GM19023 (cell line): Measurements from ENCODE around the gene IL1RAP.
"Not testable (repeated sequence)": the region's sequence is repeated elsewhere in the genome, so short reads cannot be mapped to it uniquely, and the experiment has no call there.

Source experiments
- ATAC-seq: cut with Tn5 transposase; IDR thresholded peaks from one replicate; pipeline ENCODE4 v1.9.1; 2021; ENCODE audit warnings: mild to moderate bottlenecking, moderate library complexity; ENCODE audit not compliant: unreplicated experiment

IL1RAP gene

DNA sequence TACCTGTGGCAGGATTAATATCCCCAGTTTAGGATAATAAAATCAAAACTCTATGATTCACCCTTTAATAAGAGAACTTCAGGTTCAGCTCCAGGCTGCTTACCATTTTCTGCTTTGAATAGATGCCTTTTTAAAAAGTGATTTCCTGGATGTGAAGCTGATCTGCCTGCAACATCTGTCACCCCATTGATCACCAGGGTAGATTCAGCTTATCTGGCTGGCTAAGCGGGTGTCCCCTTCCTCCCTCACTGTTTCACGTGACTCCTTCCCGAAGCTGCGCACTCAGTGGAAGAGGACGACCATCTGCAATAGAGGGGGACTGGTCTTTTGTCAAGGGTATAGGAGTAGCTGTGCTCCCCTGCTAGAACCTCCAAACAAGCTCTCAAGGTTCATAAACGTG is 128.1 kb downstream of the IL1RAP start:
- ATAC-seq = no peak

DNA sequence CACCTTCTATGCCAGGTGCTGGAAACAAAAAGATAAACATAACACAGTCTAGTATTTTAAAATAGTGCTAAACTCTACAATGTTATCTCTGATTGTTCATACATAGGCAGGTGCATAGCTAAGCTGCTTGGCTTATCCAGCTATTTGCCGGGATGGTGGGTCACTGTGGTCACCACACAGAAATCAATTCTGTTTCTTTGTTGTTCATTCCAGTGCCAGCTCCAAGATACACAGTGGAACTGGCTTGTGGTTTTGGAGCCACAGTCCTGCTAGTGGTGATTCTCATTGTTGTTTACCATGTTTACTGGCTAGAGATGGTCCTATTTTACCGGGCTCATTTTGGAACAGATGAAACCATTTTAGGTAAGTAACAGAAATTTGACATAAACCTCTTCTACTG is 130.2 kb downstream of the IL1RAP start:
- ATAC-seq = no peak

DNA sequence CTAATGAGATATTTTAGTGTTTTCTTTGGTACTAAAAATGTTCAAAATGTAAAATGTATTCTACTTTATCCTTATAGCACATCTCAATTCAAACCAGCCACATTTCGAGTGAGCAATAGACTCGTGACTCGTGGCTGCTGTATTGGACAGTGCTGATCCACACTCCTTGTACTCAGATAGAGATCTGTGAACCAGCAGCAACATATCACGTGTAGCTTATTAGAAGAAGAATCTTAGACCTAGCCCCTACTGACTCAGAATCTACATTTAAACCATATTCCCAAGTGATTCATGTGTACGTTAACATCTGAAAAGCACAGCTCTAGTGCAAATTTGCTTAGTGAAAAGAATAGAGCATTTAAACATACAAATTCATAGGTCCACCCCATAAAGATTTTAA is 130.9 kb downstream of the IL1RAP start:
- ATAC-seq = no peak

DNA sequence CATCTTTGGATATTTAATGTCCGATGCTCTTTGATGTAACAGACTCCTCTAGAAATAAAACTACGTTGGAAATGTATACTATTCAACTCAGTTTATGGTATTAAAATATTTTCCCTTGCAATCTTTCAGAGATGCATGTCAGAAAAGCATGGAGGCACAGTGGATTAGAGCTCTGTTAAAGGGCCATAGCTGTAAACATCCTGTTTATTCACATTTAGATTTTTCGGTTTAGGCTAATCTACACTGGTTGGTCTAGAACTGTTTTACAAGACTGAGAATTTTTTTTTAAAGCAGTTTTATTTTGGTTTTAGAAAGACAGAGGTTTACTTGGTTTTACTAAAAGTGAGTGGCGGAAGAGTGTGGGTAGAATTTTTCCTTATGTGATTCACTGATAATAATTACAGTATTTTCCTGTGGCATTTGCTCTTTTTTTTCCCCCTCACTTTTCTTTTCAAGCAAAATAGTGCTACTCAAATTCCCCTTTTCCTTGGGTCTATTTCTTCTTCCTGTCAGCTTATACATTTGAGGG is 132.1 kb downstream of the IL1RAP start:
- ATAC-seq = no peak

DNA sequence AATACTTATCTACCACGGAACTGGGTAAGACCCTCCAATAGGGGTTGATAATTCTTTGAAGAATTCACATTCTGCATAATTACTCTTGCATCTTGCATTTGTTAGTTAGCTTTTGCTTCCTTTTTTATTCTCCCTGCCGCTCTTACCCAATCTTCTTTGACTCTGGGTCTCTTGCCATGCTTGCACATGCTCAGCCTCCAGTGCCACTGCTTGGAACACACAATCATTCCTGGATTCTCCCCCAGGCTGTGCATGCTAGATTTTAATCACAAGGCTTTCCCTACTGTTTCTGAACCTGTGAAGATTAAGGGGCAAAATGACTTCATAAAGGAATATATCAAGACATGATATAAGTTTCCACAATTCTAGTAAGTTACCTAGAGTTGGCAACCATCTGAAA is 133.1 kb downstream of the IL1RAP start:
- ATAC-seq = no peak

DNA sequence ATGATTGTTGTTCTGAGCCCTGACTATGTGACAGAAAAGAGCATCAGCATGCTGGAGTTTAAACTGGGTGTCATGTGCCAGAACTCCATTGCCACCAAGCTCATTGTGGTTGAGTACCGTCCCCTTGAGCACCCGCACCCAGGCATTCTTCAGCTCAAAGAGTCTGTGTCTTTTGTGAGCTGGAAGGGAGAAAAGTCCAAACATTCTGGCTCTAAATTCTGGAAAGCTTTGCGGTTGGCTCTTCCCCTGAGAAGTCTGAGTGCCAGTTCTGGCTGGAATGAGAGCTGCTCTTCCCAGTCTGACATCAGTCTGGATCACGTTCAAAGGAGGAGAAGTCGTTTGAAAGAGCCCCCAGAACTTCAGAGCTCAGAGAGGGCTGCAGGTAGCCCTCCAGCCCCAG is 142.0 kb downstream of the IL1RAP start:
- ATAC-seq = no peak

DNA sequence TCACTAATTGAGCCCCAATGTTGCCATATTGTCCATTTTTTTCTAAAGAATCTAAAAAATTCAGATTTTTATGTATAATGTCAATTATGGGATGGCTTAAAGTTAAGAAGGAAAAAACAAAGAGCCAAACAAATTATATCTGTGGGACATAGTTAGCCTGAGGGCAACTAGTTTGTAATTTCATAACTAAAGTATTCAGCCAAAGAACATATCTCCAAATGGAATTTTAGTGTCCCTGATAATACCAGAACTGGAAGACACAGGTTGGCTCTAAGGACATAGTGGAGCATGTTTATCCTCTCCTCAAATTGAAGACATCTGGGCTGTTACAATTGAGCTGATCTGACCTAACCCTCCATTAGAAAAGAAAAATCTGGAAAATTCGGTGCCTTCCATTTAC is 144.2 kb downstream of the IL1RAP start:
- no peak for ATAC-seq

DNA sequence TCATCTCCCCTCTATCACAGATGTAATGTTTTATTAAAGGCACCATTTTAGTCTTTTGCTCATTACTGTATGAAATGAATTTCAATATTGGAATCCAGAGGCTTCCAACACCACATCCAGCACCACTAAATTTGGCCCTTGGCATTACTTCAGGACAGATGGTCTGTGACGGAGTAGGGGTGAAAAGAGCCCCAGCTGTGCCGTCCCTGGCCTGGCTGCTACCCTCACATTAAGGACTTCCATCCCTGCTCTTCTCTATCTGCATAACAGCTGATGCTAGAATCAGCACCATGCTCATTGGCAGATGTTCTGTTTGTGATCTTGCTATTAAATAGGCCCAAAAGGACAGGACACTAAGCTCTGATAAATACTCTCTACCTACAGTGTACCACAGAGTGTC is 152.9 kb downstream of the IL1RAP start:
- no peak for ATAC-seq

DNA sequence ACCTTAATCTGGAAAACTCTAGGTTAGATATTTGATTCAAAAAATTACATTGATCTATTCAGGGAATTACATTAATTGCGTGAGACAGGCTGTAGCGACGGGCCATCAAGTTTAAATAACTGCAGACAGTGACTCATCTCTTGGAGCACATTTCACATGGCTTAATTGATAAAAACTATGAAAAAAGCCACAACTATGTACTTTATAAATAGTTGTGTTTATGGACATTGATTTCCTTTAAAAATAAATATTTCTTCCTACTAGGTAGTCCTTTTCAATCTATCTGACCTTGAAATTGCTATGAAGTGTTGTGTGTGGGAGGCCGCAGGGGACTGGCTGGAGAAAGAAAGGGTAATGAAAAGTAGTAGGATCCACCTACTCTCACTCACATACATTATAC is 157.8 kb downstream of the IL1RAP start:
- no peak for ATAC-seq

DNA sequence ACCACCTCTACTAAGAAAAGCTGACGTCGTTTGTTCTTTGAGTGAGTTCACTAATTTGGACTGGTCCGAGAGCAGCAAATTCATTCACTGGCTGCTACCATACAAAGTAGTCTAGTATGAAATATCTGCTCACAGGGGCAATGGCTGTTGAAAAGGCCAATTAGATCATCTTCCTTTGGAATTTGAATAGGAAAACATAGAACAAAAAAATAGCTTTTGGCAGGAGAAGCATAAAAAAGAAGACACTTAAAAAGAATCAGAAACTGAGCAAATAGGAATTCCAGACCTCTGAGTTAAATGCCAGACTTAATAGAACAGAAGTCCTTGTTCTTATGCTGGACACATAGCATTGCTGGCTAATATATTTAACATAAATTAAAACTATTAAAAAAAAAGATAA is 159.3 kb downstream of the IL1RAP start:
- ATAC-seq = no peak

DNA sequence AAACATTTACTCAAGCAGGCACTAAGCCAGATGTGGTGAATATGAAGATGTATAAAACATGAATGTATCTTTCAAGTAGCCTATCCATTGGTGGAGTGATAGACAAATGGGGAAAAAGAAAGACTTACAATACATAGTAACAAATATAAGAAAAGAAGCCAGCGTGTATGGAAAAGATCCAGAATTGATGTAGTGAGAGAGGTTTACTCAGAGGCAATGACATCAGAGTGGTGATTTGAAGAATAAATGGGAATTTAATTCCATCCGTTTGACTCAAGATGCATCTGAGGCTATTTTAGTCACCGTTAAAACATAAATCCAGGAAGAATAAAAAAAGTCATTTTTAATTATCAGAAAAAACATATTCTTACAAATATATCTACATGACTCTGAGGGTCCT is 162.6 kb downstream of the IL1RAP start:
- no peak for ATAC-seq

DNA sequence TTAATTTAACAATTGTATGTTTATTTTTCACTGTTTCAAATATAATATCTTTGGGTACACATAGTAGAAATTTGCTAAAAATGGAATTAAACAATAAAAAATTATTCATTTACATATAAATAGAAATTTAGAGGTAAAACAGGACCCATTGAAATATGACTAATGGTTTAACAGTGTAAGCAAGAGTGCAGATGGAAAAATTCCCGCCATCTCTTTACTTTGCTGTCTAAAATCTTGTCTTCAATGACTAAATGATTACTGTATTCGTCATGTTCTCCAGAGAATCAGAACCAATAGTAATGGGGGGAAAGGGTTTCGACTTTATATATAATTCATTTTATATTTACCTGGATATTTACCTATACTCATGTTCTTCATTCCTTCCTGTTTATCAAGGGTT is 163.1 kb downstream of the IL1RAP start:
- ATAC-seq = no peak

DNA sequence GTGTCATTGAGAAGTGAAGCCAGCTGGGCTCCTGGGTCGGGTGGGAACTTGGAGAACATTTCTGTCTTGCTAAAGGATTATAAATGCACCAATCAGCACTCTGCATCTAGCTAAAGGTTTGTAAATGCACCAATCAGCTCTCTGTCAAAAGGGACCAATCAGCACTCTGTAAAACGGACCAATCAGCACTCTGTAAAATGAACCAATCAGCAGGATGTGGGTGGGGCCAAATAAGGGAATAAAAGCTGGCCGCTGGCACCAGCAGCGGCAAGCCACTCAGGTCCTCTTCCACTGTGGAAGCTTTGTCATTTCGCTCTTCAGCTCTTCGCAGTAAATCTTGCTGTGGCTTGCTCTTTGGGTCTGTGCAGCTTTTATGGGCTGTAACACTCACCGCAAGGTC is 164.0 kb downstream of the IL1RAP start:
- ATAC-seq = not testable (repeated sequence)

DNA sequence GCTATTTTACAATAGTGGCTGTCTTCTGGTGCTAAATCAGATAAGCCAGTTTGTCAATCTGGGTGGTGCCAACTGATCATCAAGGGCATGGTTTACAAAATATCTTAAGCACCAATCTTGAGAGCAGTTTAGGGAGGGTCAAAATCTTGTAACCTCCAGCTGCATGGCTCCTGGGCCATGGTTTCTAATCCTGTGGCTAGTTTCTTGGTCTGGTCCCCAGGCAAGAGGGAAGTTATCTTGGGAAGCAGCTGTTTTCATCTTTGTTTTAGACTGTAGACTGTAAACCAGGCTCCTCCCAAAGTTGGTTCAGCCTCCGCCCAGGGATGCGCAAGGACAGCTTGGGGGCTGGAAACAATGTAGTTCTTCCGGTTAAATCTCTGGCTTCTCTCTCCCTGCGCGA is 166.8 kb downstream of the IL1RAP start:
- no peak for ATAC-seq

DNA sequence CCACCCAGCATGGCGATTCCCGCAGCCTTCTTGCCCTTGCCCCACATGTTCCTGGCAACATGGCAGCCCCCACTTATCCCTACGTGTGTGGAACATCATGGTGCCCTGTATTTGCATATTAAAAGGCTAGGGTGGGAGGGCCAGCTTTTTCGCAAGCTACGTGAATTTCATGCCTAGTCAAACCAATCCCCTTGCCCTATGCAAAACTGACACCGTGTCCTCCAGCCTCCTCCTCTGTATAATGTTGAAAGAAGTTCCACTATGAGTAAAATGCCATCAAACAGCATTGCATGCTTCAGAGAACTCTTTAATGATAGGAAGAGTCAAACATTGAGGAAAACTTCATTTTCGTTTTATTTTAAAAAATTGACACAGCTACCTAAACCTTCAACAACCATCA is 170.9 kb downstream of the IL1RAP start:
- no peak for ATAC-seq

DNA sequence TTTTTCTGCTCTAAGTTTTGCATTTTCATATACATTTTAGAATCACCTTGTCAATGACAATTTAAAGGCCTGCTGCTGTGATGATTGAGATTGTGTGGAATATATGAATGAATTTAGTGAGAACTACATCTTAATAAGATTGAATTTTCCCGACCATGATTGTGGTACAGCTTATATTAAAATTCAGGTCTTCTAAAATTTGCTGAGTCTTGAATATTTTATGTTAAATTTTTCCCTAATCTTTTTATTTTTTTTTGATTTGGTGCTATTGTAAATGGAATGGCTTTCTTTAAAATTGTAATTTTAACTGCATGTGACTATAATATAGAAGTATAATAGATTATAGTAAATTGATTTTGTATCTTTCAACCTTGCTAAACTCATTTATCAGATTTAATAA is 172.1 kb downstream of the IL1RAP start:
- ATAC-seq = no peak

DNA sequence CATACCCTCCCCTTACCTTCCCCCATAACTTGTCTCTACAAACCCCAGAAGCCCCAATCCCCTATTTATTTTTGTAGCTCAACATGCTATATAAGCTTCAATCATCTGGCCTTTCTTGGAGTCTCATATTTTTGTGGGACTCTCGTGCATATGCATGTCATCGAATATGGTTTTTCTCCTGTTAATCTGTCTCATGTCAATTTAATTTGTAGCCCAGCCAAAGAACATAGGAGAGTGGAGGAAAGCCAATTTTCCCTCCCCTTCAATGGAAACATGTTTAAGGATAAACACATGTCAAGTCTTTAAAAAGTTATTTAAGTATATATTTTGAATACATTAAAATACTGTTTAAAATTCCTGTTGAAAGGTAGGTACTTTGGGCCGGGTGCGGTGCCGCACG is 176.4 kb downstream of the IL1RAP start:
- no peak for ATAC-seq

DNA sequence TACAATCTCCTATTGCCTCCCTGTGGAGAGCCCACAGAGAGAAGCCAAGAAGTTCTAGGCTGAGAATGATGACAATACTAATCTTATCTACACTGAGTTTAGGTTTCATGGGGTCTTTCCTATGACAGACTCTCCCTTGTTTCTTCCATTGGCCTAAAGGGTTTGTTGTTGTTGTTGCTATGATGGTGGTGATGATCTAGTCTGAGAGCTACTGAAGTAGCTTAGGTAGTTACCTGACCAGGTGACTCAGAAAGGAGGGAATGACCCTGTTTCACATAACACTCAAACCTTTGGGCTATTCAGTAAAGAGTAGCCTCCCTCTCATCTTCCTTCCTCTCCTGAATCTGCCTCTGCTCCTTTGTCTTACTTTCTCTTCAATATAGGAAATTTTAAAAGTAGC is 178.4 kb downstream of the IL1RAP start:
- ATAC-seq = no peak

DNA sequence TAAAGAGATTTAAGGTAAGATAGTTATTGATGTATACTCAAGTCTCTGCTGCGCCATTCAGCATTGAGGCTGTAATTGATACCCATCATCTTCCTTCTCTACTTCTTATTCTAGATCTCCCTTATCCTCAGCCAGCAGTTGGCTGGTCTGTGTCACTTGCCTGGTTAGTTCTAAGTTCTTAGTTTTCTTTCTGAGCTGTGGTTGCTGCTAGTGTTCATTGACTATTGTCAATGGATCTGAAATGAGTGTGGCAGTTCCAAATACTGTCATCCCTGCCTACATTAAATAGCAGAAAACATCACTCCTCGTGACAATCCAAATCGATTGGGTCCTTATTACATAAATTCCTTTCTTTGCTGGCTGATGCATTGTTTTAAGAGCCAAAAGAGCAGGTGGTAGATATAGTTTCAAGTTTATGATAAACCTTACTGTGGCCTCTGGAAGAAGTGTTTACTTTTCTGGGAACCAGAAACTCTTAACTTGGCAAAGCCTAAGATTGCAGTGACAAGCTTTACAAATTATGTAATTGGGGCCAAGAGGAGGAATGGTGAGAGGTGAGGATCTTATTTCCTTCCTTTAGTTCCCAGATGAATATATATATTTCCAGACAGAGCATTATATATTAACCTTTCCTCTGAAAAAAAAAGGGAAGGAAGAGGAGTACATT is 180.6 kb downstream of the IL1RAP start:
- no peak for ATAC-seq

DNA sequence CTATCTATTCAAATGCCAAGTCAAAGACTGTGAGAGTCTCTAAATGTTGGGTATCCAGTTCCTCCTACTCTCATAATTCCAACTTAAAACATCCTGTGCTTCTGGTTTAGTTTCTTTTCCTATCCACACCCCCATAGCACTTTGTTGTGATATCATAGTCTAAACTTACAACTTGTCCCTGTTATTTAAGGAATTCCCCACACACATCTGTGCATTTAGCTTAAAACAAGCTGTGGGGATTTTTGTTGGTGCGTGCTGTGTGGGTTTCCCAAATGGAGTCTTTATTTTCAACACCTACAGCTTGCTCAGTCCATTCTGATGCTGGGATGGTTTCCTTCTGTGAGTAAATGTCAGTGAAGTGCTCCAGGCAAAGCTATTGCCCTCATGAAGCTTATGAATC is 181.3 kb downstream of the IL1RAP start:
- no peak for ATAC-seq

DNA sequence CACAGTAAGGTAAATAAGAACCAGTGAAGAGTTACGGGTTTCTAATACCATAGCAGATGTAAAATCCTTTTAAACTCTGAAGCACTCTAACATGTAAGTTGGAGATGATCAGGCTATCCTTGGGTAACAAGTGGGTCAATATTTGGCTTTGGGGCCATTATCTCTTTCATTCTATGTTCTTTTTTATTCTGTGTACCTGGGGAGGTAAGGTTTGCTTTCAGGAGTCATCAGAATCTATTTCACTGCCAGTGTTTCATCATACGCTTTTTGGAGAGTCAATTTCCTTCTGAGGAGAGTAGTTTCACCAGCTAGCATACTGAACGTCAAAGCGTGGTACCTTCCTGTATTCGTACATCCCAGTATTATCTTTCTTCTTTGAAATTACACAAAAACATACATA is 182.1 kb downstream of the IL1RAP start:
- ATAC-seq = no peak

DNA sequence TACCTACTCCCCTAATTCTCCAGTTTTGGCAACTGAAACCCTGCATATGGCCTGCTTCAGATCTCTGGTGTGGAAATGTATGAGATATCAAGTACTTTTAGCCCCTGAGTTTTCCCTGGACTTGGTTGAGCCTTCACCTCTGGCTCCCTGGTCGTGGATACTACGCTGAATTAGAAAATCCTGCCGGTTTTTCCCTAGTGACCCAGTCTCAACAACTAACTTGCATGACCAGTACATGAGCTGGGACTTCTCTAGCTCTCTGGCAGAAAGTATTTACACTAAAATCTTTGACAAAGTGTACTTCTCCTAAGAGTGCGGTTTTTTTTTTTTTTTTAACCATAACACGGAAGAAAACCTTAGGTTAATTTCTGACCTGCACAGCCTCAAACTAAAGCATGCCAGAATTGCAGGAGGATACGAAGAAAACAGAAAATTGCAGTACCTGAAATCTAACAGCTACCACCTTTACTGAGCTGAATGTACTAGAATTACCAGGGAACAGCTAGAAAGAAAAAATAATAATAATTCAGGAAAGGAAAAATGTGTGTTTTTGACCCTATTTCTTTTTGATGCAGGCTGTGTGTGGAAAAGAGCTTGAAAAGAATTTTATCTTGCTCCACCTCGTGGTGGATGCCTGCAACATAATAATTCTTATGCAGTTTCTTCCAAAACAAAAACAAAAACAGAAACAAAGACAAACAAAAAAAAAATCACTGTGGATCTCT is 183.1 kb downstream of the IL1RAP start:
- ATAC-seq = no peak

DNA sequence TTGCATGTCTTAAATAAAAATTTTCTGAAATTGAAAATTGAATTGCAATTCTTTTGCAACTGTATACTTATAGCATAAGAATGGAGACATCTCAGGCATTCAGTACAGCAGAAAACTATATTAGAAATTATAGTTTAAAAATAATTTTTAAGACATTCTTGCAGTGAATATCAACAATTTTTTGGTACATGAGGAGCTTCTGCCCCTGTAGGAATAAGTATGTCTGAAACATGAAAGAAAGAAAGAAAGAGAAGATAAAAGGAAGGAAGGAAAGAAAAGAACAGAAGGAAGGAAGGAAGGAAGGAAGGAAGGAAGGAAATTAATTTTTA is 183.6 kb downstream of the IL1RAP start:
- ATAC-seq = no peak
